T-cell (primary cell): Measurements from ENCODE around the gene PPP3CA. TPM values are rescaled to one million over a fixed set of nuclear protein-coding genes. Genes with fewer than 3 reads are reported as not detected.
A peak's percentile ranks its signal among the peaks of the same experiment; 100 is the strongest.

ENCODE experiments used
- ATAC-seq, 4 experiments: fragments of 200-7000 bp in 3 of 4; fragments of 150-1000 bp in 1 of 4; cut with Tn5 transposase; replicated peaks in 1 of 4; 1 replicate in 3 of 4; 2 replicates in 1 of 4; pipeline ENCODE4 v1.10.0; 2021; ENCODE audit warnings: moderate library complexity in 3 of 4, mild to moderate bottlenecking in 2 of 4, moderate number of reproducible peaks in 1 of 4
- CTCF ChIA-PET, 2 donors: fragments of 300-600 bp; sonication (Branson Sonifier 250); formaldehyde crosslinking; loops; one replicate each; lab custom pipeline; 2022; ENCODE audit warnings: antibody characterized with exemption in 2 of 2; lab: Charles Lee
- POLR2A ChIA-PET, 2 donors: fragments of 300-600 bp; sonication (Branson Sonifier 250); formaldehyde crosslinking; loops; one replicate each; lab custom pipeline; 2022; ENCODE audit warnings: antibody characterized with exemption in 2 of 2; lab: Charles Lee
- DNase-seq, 35 experiments: peaks; one replicate each; pipeline versions ENCODE4 v3.0.0 to v3.0.0-alpha.2; 2013 to 2023
- H3K27ac ChIP-seq: one replicate; pipeline ENCODE4 v1.5.1; 2013; ENCODE audit warnings: low read length
- H3K27me3 ChIP-seq, 2 experiments: replicated peaks in 1 of 2; 1 replicate in 1 of 2; 2 replicates in 1 of 2; pipeline versions ENCODE4 v1.6.1 to v1.7.0; 2013; ENCODE audit warnings: low read length in 1 of 2, mixed read lengths in 1 of 2; ENCODE audit not compliant: control insufficient read depth in 2 of 2, insufficient read depth in 2 of 2; ENCODE audit errors: extremely low read depth in 1 of 2
- H3K36me3 ChIP-seq, 2 donors: 1 replicate in 1 of 2; 2 replicates in 1 of 2; pipeline versions ENCODE4 v1.6.1 to v1.7.0; 2013; ENCODE audit warnings: low read length in 1 of 2; ENCODE audit not compliant: control insufficient read depth in 2 of 2, insufficient read depth in 1 of 2; ENCODE audit errors: extremely low read depth in 1 of 2
- H3K4me1 ChIP-seq, 2 experiments: 1 replicate in 1 of 2; 2 replicates in 1 of 2; pipeline versions ENCODE4 v1.6.1 to v1.7.0; 2013; ENCODE audit warnings: low read length in 2 of 2, mixed read lengths in 1 of 2; ENCODE audit not compliant: insufficient read depth in 2 of 2, control insufficient read depth in 1 of 2; ENCODE audit errors: extremely low read depth in 1 of 2
- H3K4me3 ChIP-seq, 2 donors: 1 replicate in 1 of 2; 2 replicates in 1 of 2; pipeline versions ENCODE4 v1.5.1 to v1.7.0; 2013; ENCODE audit warnings: mild to moderate bottlenecking in 2 of 2, low read length in 1 of 2, moderate library complexity in 1 of 2; ENCODE audit not compliant: control insufficient read depth in 1 of 2; ENCODE audit errors: extremely low read depth in 1 of 2
- H3K9me3 ChIP-seq: 2 replicates; pipeline ENCODE4 v1.7.0; 2013
- H3K27ac Mint-ChIP-seq, 2 donors: one replicate each; pipeline ENCODE4 v1.8.0; 2020 to 2021; ENCODE audit warnings: mild to moderate bottlenecking in 2 of 2, mixed read lengths in 2 of 2
- H3K27me3 Mint-ChIP-seq, 2 donors: one replicate each; pipeline ENCODE4 v1.8.0; 2021 to 2022; ENCODE audit warnings: mixed read lengths in 2 of 2
- H3K36me3 Mint-ChIP-seq: one replicate; pipeline ENCODE4 v1.8.0; 2021; ENCODE audit warnings: mixed read lengths
- H3K4me1 Mint-ChIP-seq, 3 donors: one replicate each; pipeline ENCODE4 v1.8.0; 2020 to 2022; ENCODE audit warnings: mixed read lengths in 3 of 3, mild to moderate bottlenecking in 1 of 3
- H3K4me3 Mint-ChIP-seq, 3 donors: one replicate each; pipeline ENCODE4 v1.8.0; 2020 to 2022; ENCODE audit warnings: mild to moderate bottlenecking in 3 of 3, mixed read lengths in 3 of 3, moderate library complexity in 3 of 3
- H3K9me3 Mint-ChIP-seq, 3 donors: one replicate each; pipeline ENCODE4 v1.8.0; 2020 to 2022; ENCODE audit warnings: mixed read lengths in 3 of 3
- WGBS: methylation state at CpG from one replicate; pipeline ENCODE4 v1.1.5; 2013; ENCODE audit warnings: missing lambda C conversion rate; ENCODE audit not compliant: insufficient coverage; 5-methylcytosine and 5-hydroxymethylcytosine counted together
- total RNA-seq, 35 experiments: library from RNA in 6 of 35; stranded (reverse) in 6 of 35; fragments of 120-200 nt in 1 of 35; gene quantifications; one replicate each; pipeline versions ENCODE4 v1.2.1 to v1.2.4 and lab custom pipeline; 2013 to 2026

PPP3CA gene
- total RNA-seq, 5 donors from 2014 or later (not counting 1 experiment from before 2014, with no cell fraction given): 28.2 to 35.7 (median 33.5) TPM

- H3K4me1 ChIP-seq: peaks cover 0 to 6% of the 10 kb centered on the region in 2 experiments
- no peaks in the 10 kb centered on the region for H3K36me3 ChIP-seq
- POLR2A ChIA-PET: no interaction called here
- no peak overlapping the region for H3K27ac ChIP-seq
- H3K9me3 ChIP-seq: no peaks in the 10 kb centered on the region
- Mint-ChIP-seq H3K4me1 (peaks cover 27 to 48% (median 32%) of the 10 kb centered on the region in 3 donors), H3K27ac (no peak overlapping the region), H3K36me3 (peaks cover 29% of the 10 kb centered on the region), H3K9me3 (peaks cover 4 to 7% (median 5%) of the 10 kb centered on the region in 3 donors), H3K4me3 (no peak overlapping the region), H3K27me3 (no peaks in the 10 kb centered on the region)
- 94% methylated on average over 6 of the region's 10 CpGs for WGBS
- DNase-seq (no peak), ATAC-seq (no peak)
- CTCF ChIA-PET: no interaction called here
- H3K4me3 ChIP-seq: no peak overlapping the region
- no peaks in the 10 kb centered on the region for H3K27me3 ChIP-seq
These were observed 218.9 kb downstream of the PPP3CA start for GRCh38 chr4:101128473-101128872.

GRCh38 chr4:101127176-101127790 is 220.0 kb downstream of the PPP3CA start:
- ChIA-PET POLR2A (interaction anchor here in 1 of 2 donors (0.6 kb wide), 1 partner anchor 1211 kb away, joined by 8 read pairs; no protein-coding TSS in a partner anchor), CTCF (no interaction called here)
- Mint-ChIP-seq H3K4me3 (no peak overlapping the region), H3K36me3 (peaks cover 26% of the 10 kb centered on the region), H3K27ac (no peak overlapping the region), H3K9me3 (peaks cover 4 to 7% (median 5%) of the 10 kb centered on the region in 3 donors), H3K27me3 (no peaks in the 10 kb centered on the region), H3K4me1 (peaks cover 30 to 49% (median 32%) of the 10 kb centered on the region in 3 donors)
- Histone ChIP-seq H3K9me3 (no peaks in the 10 kb centered on the region), H3K4me3 (no peak overlapping the region), H3K27me3 (no peaks in the 10 kb centered on the region), H3K27ac (no peak overlapping the region), H3K36me3 (no peaks in the 10 kb centered on the region), H3K4me1 (peaks cover 0 to 6% of the 10 kb centered on the region in 2 experiments)
- WGBS: no CpG with 5 or more reads among the region's 3 CpGs
- ATAC-seq (no peak), DNase-seq (no peak)

DNA sequence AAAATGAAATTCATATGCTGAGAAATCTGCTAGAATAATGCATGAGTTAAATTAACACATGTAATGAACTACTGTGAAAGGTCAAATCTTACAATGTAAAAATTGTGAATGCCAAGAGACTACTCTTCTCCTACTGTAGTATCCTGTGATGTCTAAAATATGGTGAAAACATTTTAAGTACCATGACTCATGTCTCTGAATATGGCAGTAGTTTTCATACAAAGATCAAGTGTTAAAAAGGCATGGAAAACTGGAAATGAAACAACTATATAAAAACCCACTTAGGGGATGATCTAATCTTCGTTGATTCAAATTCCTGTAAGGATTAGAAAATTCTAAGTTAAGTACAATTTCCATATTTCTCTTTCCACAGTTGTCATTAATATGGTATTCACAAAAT is 221.3 kb downstream of the PPP3CA start:
- no CpG with 5 or more reads among the region's 1 CpG for WGBS
- Histone ChIP-seq H3K9me3 (no peaks in the 10 kb centered on the region), H3K27ac (no peak overlapping the region), H3K27me3 (no peaks in the 10 kb centered on the region), H3K4me3 (no peak overlapping the region), H3K4me1 (peaks cover 0 to 6% of the 10 kb centered on the region in 2 experiments), H3K36me3 (no peaks in the 10 kb centered on the region)
- peaks cover 24 to 46% (median 25%) of the 10 kb centered on the region in 3 donors for H3K4me1 Mint-ChIP-seq
- no peak for ATAC-seq
- peaks cover 20% of the 10 kb centered on the region for H3K36me3 Mint-ChIP-seq
- no peaks in the 10 kb centered on the region for H3K27me3 Mint-ChIP-seq
- POLR2A ChIA-PET: no interaction called here
- H3K27ac Mint-ChIP-seq: no peak overlapping the region
- no peak for DNase-seq
- H3K4me3 Mint-ChIP-seq: no peak overlapping the region
- H3K9me3 Mint-ChIP-seq: peaks cover 0 to 7% (median 0%) of the 10 kb centered on the region in 3 donors
- CTCF ChIA-PET: no interaction called here

GRCh38 chr4:101125045-101125942 is 222.0 kb downstream of the PPP3CA start:
- ChIA-PET POLR2A (interaction anchor here in 1 of 2 donors (0.6 kb wide), 1 partner anchor 203 kb away, joined by 3 read pairs; no protein-coding TSS in a partner anchor), CTCF (interaction anchor here (0.6 to 0.7 kb wide), 2 partner anchors 10 to 62 kb away, joined by 3 read pairs; no protein-coding TSS in a partner anchor)
- no peak for ATAC-seq
- H3K27ac ChIP-seq: no peak overlapping the region
- H3K27ac Mint-ChIP-seq: no peak overlapping the region
- no peaks in the 10 kb centered on the region for H3K36me3 ChIP-seq
- H3K27me3 Mint-ChIP-seq: no peaks in the 10 kb centered on the region
- H3K27me3 ChIP-seq: no peaks in the 10 kb centered on the region
- H3K4me3 ChIP-seq: no peak overlapping the region
- H3K4me1 Mint-ChIP-seq: peaks cover 24 to 45% (median 25%) of the 10 kb centered on the region in 3 donors
- H3K4me1 ChIP-seq: peaks cover 0 to 6% of the 10 kb centered on the region in 2 experiments
- H3K9me3 ChIP-seq: no peaks in the 10 kb centered on the region
- H3K9me3 Mint-ChIP-seq: peaks cover 0 to 6% (median 0%) of the 10 kb centered on the region in 3 donors
- WGBS: 88% methylated on average over 4 of the region's 5 CpGs
- no peak for DNase-seq
- H3K36me3 Mint-ChIP-seq: peaks cover 19% of the 10 kb centered on the region
- no peak overlapping the region for H3K4me3 Mint-ChIP-seq

DNA sequence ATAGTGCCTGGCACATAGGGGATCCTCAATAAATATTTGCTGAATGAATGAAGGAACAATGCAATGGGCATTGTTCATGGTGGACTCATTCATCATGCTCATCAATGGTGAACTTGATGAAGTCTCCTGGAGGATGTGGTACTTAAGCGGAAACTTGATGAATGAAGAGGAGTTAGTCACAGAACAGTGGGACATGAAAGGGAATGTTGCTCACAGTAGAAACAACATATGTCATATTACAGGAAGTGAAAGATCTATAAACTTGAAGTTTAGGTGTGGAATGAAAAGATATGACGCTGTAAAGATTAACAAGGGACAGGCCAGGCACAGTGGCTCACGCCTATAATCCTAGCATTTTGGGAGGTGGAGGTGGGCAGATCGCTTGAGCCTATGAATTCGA is 224.1 kb downstream of the PPP3CA start:
- CTCF ChIA-PET: no interaction called here
- Histone ChIP-seq H3K4me1 (no peaks in the 10 kb centered on the region), H3K36me3 (no peaks in the 10 kb centered on the region), H3K9me3 (no peaks in the 10 kb centered on the region), H3K4me3 (no peak overlapping the region), H3K27me3 (no peaks in the 10 kb centered on the region), H3K27ac (no peak overlapping the region)
- no peaks in the 10 kb centered on the region for H3K27me3 Mint-ChIP-seq
- H3K27ac Mint-ChIP-seq: no peak overlapping the region
- peaks cover 8% of the 10 kb centered on the region for H3K36me3 Mint-ChIP-seq
- POLR2A ChIA-PET: no interaction called here
- ATAC-seq: peak in 1 of 4 experiments; percentile 47
- WGBS: no CpG with 5 or more reads among the region's 5 CpGs
- H3K4me3 Mint-ChIP-seq: no peak overlapping the region
- no peaks in the 10 kb centered on the region for H3K9me3 Mint-ChIP-seq
- DNase-seq: no peak
- peaks cover 18 to 40% (median 27%) of the 10 kb centered on the region in 3 donors for H3K4me1 Mint-ChIP-seq

- no peak overlapping the region for H3K27ac Mint-ChIP-seq
- peaks cover 18 to 33% (median 25%) of the 10 kb centered on the region in 3 donors for H3K4me1 Mint-ChIP-seq
- ChIA-PET POLR2A (no interaction called here), CTCF (interaction anchor here in 1 of 2 donors (0.6 kb wide), 1 partner anchor 76 kb away, joined by 6 read pairs; no protein-coding TSS in a partner anchor)
- ATAC-seq (no peak), DNase-seq (no peak)
- no peaks in the 10 kb centered on the region for H3K9me3 Mint-ChIP-seq
- H3K4me3 Mint-ChIP-seq: no peak overlapping the region
- H3K9me3 ChIP-seq: no peaks in the 10 kb centered on the region
- no peak overlapping the region for H3K27ac ChIP-seq
- H3K27me3 Mint-ChIP-seq: no peaks in the 10 kb centered on the region
- H3K27me3 ChIP-seq: no peaks in the 10 kb centered on the region
- H3K36me3 Mint-ChIP-seq: peaks cover 8% of the 10 kb centered on the region
- no peak overlapping the region for H3K4me3 ChIP-seq
- H3K4me1 ChIP-seq: no peaks in the 10 kb centered on the region
- H3K36me3 ChIP-seq: no peaks in the 10 kb centered on the region
These were observed 225.3 kb downstream of the PPP3CA start for GRCh38 chr4:101122019-101122418.
